ENCODE results near the gene TSHZ2. TPM values are rescaled to one million over a fixed set of nuclear protein-coding genes. Genes with fewer than 3 reads are reported as not detected.
A peak's percentile ranks its signal among the peaks of the same experiment; 100 is the strongest.

TSHZ2 gene
- total RNA-seq, 1 donor from 2014 or later: 1.2 TPM

DNA sequence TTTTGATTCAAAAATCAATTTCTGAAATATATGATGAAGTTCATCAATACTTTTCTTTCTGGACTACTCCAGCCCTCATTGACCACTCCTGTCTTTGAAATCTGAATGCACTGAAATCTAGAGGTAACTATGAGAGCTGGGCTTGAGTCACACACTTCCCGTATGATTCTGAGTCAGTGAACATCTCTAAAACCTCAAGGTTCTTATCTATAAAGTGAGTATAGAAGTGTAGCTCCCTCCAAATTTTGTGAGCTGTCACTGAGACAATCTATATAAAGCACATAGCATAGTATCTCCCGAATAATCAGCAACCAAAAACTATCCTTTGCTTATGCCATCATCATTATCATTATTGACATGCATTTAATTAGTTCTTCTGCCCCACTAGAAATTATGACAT is 182.4 kb downstream of the TSHZ2 start:
- H2AFZ ChIP-seq (ENCODE audit: low read depth, low read length): no peak overlapping the region
- peak; percentile 76 for DNase-seq (ENCODE audit: low read depth)
- TF ChIP-seq EZH2 (IDR thresholded peaks at IDR 0.05; ENCODE audit: insufficient read depth, low read length): no peak
- no peak for TF ChIP-seq CTCF (IDR thresholded peaks at IDR 0.05; ENCODE audit: insufficient read depth, low read depth, low read length)
- peaks cover 3% of the 10 kb centered on the region for H3K27me3 ChIP-seq (ENCODE audit: insufficient read depth, low read length)
- no peak overlapping the region for H3K27ac Mint-ChIP-seq (ENCODE audit: unreplicated experiment)
- FAIRE-seq: no peak
- peaks cover 3% of the 10 kb centered on the region for H3K9me3 Mint-ChIP-seq (ENCODE audit: unreplicated experiment)
- H3K4me1 Mint-ChIP-seq (ENCODE audit: low read depth, unreplicated experiment): peaks cover 5% of the 10 kb centered on the region
- no peak overlapping the region for H3K4me3 ChIP-seq (ENCODE audit: insufficient read depth, low read depth, low read length)
- no peak overlapping the region for H3K27ac ChIP-seq (ENCODE audit: low read depth, low read length)
- H3K4me3 Mint-ChIP-seq (ENCODE audit: unreplicated experiment): no peak overlapping the region
- H3K9me3 ChIP-seq (ENCODE audit: insufficient read depth, low read depth, low read length): no peaks in the 10 kb centered on the region
- no peaks in the 10 kb centered on the region for H3K27me3 Mint-ChIP-seq (ENCODE audit: low read depth, unreplicated experiment)
- H3K79me2 ChIP-seq (ENCODE audit: insufficient read depth, low read length): no peaks in the 10 kb centered on the region
- no peak overlapping the region for H3K9ac ChIP-seq (ENCODE audit: low read length)
- H3K4me1 ChIP-seq (ENCODE audit: insufficient read depth, low read length): no peaks in the 10 kb centered on the region
- no peaks in the 10 kb centered on the region for H3K36me3 Mint-ChIP-seq (ENCODE audit: low read depth, unreplicated experiment)
- H4K20me1 ChIP-seq (ENCODE audit: insufficient read depth, low read length): no peaks in the 10 kb centered on the region
- no peak overlapping the region for H3K4me2 ChIP-seq (ENCODE audit: low read length)
- H3K36me3 ChIP-seq (ENCODE audit: insufficient read depth, low read length): no peaks in the 10 kb centered on the region

GRCh38 chr20:53157443-53158408 is 185.6 kb downstream of the TSHZ2 start:
- Histone ChIP-seq H3K9ac (ENCODE audit: low read length) (no peak overlapping the region), H3K79me2 (ENCODE audit: insufficient read depth, low read length) (no peaks in the 10 kb centered on the region), H3K4me2 (ENCODE audit: low read length) (no peak overlapping the region), H3K27ac (ENCODE audit: low read depth, low read length) (no peak overlapping the region), H3K4me3 (ENCODE audit: insufficient read depth, low read depth, low read length) (no peak overlapping the region), H3K4me1 (ENCODE audit: insufficient read depth, low read length) (peaks cover 5% of the 10 kb centered on the region), H3K36me3 (ENCODE audit: insufficient read depth, low read length) (no peaks in the 10 kb centered on the region), H2AFZ (ENCODE audit: low read depth, low read length) (no peak overlapping the region), H3K27me3 (ENCODE audit: insufficient read depth, low read length) (peaks cover 3% of the 10 kb centered on the region), H4K20me1 (ENCODE audit: insufficient read depth, low read length) (no peaks in the 10 kb centered on the region), H3K9me3 (ENCODE audit: insufficient read depth, low read depth, low read length) (no peaks in the 10 kb centered on the region)
- Mint-ChIP-seq H3K4me3 (ENCODE audit: unreplicated experiment) (no peak overlapping the region), H3K4me1 (ENCODE audit: low read depth, unreplicated experiment) (peaks cover 11% of the 10 kb centered on the region), H3K36me3 (ENCODE audit: low read depth, unreplicated experiment) (no peaks in the 10 kb centered on the region), H3K27ac (ENCODE audit: unreplicated experiment) (no peak overlapping the region), H3K9me3 (ENCODE audit: unreplicated experiment) (peaks cover 3% of the 10 kb centered on the region), H3K27me3 (ENCODE audit: low read depth, unreplicated experiment) (no peaks in the 10 kb centered on the region)
- TF ChIP-seq CTCF (IDR thresholded peaks at IDR 0.05; ENCODE audit: insufficient read depth, low read depth, low read length): peak; percentile 40
- TF ChIP-seq EZH2 (IDR thresholded peaks at IDR 0.05; ENCODE audit: insufficient read depth, low read length): no peak
- no peak for FAIRE-seq
- DNase-seq (ENCODE audit: low read depth): no peak

GRCh38 chr20:53159160-53159559 is 187.0 kb downstream of the TSHZ2 start:
- Mint-ChIP-seq H3K4me3 (ENCODE audit: unreplicated experiment) (no peak overlapping the region), H3K27me3 (ENCODE audit: low read depth, unreplicated experiment) (no peaks in the 10 kb centered on the region), H3K36me3 (ENCODE audit: low read depth, unreplicated experiment) (no peaks in the 10 kb centered on the region), H3K27ac (ENCODE audit: unreplicated experiment) (no peak overlapping the region), H3K9me3 (ENCODE audit: unreplicated experiment) (peaks cover 3% of the 10 kb centered on the region), H3K4me1 (ENCODE audit: low read depth, unreplicated experiment) (peaks cover 11% of the 10 kb centered on the region)
- Histone ChIP-seq H3K27me3 (ENCODE audit: insufficient read depth, low read length) (peaks cover 3% of the 10 kb centered on the region), H3K4me2 (ENCODE audit: low read length) (no peak overlapping the region), H4K20me1 (ENCODE audit: insufficient read depth, low read length) (no peaks in the 10 kb centered on the region), H3K27ac (ENCODE audit: low read depth, low read length) (no peak overlapping the region), H3K36me3 (ENCODE audit: insufficient read depth, low read length) (no peaks in the 10 kb centered on the region), H3K79me2 (ENCODE audit: insufficient read depth, low read length) (no peaks in the 10 kb centered on the region), H3K9me3 (ENCODE audit: insufficient read depth, low read depth, low read length) (no peaks in the 10 kb centered on the region), H3K9ac (ENCODE audit: low read length) (no peak overlapping the region), H2AFZ (ENCODE audit: low read depth, low read length) (no peak overlapping the region), H3K4me3 (ENCODE audit: insufficient read depth, low read depth, low read length) (no peak overlapping the region), H3K4me1 (ENCODE audit: insufficient read depth, low read length) (peaks cover 9% of the 10 kb centered on the region)
- no peak for FAIRE-seq
- no peak for TF ChIP-seq CTCF (IDR thresholded peaks at IDR 0.05; ENCODE audit: insufficient read depth, low read depth, low read length)
- TF ChIP-seq EZH2 (IDR thresholded peaks at IDR 0.05; ENCODE audit: insufficient read depth, low read length): no peak
- DNase-seq (ENCODE audit: low read depth): no peak

All from astrocyte (in vitro differentiated cells and primary cell).